Measurements from ENCODE around the gene SLC8A3. TPM values are rescaled to one million over a fixed set of nuclear protein-coding genes. Genes with fewer than 3 reads are reported as not detected.

Gene SLC8A3
- total and polyA plus RNA-seq, 9 of the 15 experiments (the other 6 are each of a cell fraction or from before 2014, with no cell fraction given) = not detected

DNA sequence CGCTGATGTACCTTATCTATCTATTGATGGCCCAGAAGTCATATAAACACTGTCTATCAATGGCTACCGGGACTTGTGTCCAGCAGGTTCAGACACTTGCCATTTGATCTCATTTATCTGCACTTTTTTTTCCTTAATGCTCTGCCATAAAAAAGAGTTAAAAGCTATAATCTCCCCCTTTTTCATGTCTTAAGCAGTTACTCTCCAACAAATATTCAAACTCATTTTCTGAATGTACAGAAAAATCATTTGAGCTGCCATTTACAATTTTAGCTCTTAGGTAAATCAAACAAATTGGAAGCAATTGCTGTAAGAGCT is 101.4 kb downstream of the SLC8A3 start:
- Histone ChIP-seq H3K36me3 (ENCODE audit: control insufficient read depth, insufficient read depth, low read length) (no peaks in the 10 kb centered on the region), H4K20me1 (replicated peaks; ENCODE audit: control insufficient read depth, insufficient read depth, low read length) (no peaks in the 10 kb centered on the region), H3K9me3 (replicated peaks; ENCODE audit: control insufficient read depth, insufficient read depth, low read depth, low read length) (no peaks in the 10 kb centered on the region), H3K27me3 (ENCODE audit: control insufficient read depth in 2 of 2, insufficient read depth in 2 of 2, low read length in 2 of 2) (peaks cover 0 to 2% of the 10 kb centered on the region in 2 experiments; a peak in 2 of 5 replicates), H3K4me1 (replicated peaks in 1 of 2; ENCODE audit: control insufficient read depth in 2 of 2, insufficient read depth in 2 of 2, low read length in 2 of 2) (no peaks in the 10 kb centered on the region; a peak in 1 of 5 replicates), H3K4me2 (ENCODE audit: insufficient read depth, low read length) (no peak overlapping the region), H3K79me2 (ENCODE audit: control insufficient read depth, insufficient read depth, low read length) (no peaks in the 10 kb centered on the region), H3K9me1 (ENCODE audit: control insufficient read depth, insufficient read depth, low read length) (no peaks in the 10 kb centered on the region), H2AFZ (ENCODE audit: low read depth, low read length) (no peak overlapping the region), H3K9ac (ENCODE audit: insufficient read depth in 1 of 2, low read depth in 2 of 2, low read length in 2 of 2) (no peak overlapping the region), H3K27ac (ENCODE audit: extremely low read depth, low read depth, low read length) (no peak overlapping the region), H3K4me3 (no peak overlapping the region)
- in situ Hi-C loops (cut with MboI) = no loop called here
- no peak for ATAC-seq
- CTCF ChIA-PET (ENCODE audit: low intra/inter-chr PET ratio) = interaction anchor here (0.9 kb wide), 1 partner anchor 170 kb away, joined by 5 read pairs; no protein-coding TSS in a partner anchor
- POLR2A ChIA-PET = interaction anchor here (0.6 kb wide), 1 partner anchor 11 kb away, joined by 3 read pairs; no protein-coding TSS in a partner anchor
- no peak for FAIRE-seq
- BruUV-seq (replicated peaks) = no TSS peak
- no peak for DNase-seq (ENCODE audit: extremely low read depth in 1 of 4, low spot score in 3 of 4)
- intact Hi-C loops (cut with micrococcal nuclease) = loop anchor here (5.0 kb wide), 1 partner anchor 170 kb away; no protein-coding TSS in a partner anchor
- 0% methylated on average over 2 of the region's 2 CpGs for WGBS (ENCODE audit: insufficient coverage, low coverage, missing lambda C conversion rate)
- TF ChIP-seq FOXJ2 (tag; IDR thresholded peaks at IDR 0.05) (no peak), MBD1 (CRISPR knock-in tag; IDR thresholded peaks at IDR 0.05) (no peak), HLTF (IDR thresholded peaks at IDR 0.05) (no peak), DACH1 (IDR thresholded peaks at IDR 0.05; ENCODE audit: partially characterized antibody) (no peak), MAFF (IDR thresholded peaks at IDR 0.05; ENCODE audit: low read length) (no peak), HDAC3 (IDR thresholded peaks at IDR 0.05; ENCODE audit: borderline replicate concordance, partially characterized antibody) (no peak), SAFB2 (IDR thresholded peaks at IDR 0.05; ENCODE audit: borderline replicate concordance, low read depth, low read length, severe bottlenecking) (no peak), ZNF644 (tag; IDR thresholded peaks at IDR 0.05; ENCODE audit: low read depth) (no peak), HDAC6 (IDR thresholded peaks at IDR 0.05; ENCODE audit: low read depth, low read length) (no peak), FIP1L1 (IDR thresholded peaks at IDR 0.05; ENCODE audit: low read depth, low read length, poor library complexity, severe bottlenecking) (no peak), CBX5 (IDR thresholded peaks at IDR 0.05; ENCODE audit: borderline replicate concordance, low read depth) (no peak), ZNF518B (CRISPR knock-in tag; IDR thresholded peaks at IDR 0.05) (no peak), ZFPM2 (CRISPR knock-in tag; IDR thresholded peaks at IDR 0.05) (no peak)
- TF ChIP-seq, protein P1, sequence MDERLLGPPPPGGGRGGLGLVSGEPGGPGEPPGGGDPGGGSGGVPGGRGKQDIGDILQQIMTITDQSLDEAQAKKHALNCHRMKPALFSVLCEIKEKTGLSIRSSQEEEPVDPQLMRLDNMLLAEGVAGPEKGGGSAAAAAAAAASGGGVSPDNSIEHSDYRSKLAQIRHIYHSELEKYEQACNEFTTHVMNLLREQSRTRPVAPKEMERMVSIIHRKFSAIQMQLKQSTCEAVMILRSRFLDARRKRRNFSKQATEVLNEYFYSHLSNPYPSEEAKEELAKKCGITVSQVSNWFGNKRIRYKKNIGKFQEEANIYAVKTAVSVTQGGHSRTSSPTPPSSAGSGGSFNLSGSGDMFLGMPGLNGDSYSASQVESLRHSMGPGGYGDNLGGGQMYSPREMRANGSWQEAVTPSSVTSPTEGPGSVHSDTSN (CRISPR knock-in tag; IDR thresholded peaks at IDR 0.05; ENCODE audit: low read depth) = no peak
- TF ChIP-seq, protein P1 (tag; conservative IDR thresholded peaks at IDR 0.05; ENCODE audit: low read depth) = no peak
